ENCODE results near the gene IQGAP1.

Gene IQGAP1

GRCh38 chr15:90442423-90442822 lies 54.4 kb downstream of the IQGAP1 start:
- no peak for DNase-seq

DNA sequence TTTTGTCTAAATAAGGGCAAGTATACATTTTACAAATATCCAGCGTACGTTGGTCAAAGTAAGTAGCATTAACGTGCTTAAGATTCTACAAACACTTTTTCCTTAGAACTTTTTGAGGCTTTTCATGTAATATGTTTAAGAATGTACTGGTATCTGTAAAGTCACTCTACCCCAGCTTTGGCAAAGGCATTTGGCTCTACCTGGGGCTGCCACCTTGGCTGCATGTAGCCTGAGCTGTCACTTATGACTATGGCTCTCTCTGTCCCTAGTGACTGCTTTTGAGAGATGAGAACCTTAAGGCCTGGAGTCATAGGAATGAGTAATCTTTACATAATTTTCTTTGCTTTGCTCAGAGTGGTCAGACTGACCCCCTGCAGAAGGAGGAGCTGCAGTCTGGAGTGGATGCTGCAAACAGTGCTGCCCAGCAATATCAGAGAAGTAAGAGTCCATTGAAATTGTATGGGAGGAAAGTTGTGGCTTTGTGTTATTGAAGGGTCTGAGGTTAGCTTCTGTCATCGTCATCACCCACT lies 61.2 kb downstream of the IQGAP1 start:
- no peak for DNase-seq

DNA sequence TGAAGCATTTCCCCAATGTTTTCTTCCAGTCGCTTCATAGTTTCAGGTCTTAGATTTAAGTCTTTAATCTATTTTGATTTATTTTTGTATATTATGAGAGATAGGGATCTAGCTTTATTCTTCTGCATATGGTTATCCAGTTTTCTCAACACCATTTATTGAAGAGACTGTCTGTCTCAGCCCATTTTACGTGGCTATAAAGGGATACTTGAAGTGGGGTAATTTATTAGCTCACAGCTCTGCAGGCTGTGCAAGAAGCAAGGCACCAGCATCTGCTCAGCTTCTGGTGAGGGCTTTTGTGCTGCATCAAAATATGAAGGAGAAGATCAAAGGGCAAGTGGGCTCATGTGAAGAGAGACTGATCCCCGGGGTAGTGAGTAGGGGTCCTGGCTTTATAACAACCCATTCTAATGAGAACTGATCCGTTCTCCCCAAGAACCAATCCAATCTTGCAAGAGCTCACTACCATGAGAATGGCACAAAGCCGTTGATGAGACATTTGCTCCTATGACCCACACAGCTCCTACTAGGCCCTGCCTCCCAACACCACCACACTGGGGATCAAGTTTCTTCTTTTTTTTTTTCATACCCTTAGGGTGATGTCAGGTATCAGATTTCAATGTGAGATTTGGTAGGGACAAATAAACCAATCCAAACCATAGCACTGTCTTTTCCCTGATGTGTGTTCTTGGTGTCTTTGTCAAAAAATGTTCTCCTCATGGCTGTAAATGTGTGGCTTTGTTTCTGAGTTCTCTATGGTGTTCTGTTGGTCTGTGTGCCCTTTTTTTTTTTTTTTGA lies 63.2 kb downstream of the IQGAP1 start:
- DNase-seq: peak; percentile 17

DNA sequence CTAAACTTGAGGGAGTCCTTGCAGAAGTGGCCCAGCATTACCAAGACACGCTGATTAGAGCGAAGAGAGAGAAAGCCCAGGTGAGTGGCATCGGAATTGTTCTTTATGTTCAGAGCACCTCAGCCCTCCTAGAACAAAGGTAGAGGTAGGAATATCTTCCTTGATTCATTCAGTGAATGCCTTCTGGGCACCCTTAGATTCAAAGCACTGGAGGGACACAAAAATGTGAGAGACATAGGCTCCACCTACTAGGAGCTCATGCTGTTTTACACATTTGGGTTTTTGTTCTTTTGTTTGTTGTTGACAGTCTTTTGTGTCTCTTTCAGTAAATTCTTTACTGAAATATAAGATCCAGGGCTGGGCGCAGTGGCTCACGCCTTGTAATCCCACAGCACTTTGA lies 68.2 kb downstream of the IQGAP1 start:
- no peak for DNase-seq

- no peak for DNase-seq
Measured at GRCh38 chr15:90458061-90458460, 70.0 kb downstream of the IQGAP1 start.

DNA sequence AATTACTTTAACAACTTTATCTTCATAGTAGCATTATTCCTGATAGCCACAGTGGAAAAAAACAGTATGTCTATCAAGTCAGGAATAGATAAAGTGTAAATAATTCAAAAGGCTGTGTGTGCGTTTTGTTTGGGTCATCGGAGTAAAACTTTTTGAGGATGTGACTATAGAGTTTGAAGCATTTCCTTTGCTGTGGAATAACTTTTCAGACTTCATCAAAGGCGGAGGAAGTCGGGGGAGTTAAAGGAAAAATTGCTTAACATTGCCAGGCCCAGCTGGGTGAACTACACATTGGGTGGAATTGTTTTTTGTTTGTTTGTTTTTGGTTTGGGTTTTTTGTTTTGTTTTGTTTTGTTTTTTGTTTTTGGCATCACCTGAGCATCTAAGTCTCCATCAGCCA lies 71.3 kb downstream of the IQGAP1 start:
- DNase-seq: no peak

DNA sequence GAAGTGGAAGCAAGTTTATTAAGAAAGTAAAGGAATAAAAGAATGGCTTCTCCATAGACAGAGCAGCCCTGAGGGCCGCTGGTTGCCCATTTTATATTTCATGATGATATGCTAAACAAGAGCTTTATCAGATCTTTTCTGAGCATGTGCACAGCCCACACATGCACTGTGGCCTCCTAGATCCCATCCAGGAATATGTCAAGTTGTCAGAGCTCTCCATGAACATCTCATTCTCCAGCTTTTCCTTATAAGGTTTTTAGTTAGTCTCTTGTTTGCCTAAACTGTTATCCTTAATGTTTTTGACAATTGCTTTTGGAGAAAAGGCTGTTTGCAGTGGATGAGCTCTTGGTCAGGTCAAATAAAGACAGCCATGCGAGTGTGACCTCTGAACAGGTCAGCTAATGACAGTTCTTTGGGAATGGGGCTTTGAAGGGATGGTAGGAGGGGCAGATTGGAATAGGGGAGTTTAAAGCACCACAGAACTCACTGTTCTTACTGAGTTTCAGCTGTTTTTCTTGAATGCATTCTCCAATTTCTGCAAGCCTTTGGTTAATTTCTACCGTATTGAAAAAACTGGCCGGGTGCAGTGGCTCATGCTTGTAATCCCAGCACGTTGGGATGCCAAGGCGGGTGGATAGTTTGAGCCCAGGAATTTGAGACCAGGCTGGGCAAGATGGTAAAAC lies 72.2 kb downstream of the IQGAP1 start:
- no peak for DNase-seq

- DNase-seq: no peak
Measured at GRCh38 chr15:90463381-90463780, 75.3 kb downstream of the IQGAP1 start.

GRCh38 chr15:90465140-90465929 lies 77.3 kb downstream of the IQGAP1 start:
- no peak for DNase-seq

- no peak for DNase-seq
Measured at GRCh38 chr15:90465930-90466567, 78.0 kb downstream of the IQGAP1 start.

DNA sequence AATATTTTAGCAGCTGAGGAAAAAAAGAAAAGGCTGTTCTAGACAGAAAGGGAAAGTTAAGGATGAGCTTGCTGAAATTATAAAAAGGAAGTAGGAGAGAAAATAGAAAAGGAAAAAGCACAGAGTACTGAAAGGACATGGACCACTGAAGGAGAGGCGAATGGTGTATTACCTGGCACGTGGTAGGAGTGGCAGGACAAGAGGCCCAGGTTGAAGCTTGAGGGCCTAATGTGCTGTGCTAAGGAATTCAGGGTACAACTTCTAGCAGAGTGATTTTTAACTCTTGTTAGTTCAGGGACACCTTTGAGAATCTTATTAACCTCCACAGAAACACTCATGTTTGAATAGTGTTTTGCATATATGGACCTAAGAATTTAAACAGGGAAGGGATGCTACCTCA lies 81.7 kb downstream of the IQGAP1 start:
- no peak for DNase-seq

- no peak for DNase-seq
Measured at GRCh38 chr15:90470453-90470852, 82.4 kb downstream of the IQGAP1 start.

DNA sequence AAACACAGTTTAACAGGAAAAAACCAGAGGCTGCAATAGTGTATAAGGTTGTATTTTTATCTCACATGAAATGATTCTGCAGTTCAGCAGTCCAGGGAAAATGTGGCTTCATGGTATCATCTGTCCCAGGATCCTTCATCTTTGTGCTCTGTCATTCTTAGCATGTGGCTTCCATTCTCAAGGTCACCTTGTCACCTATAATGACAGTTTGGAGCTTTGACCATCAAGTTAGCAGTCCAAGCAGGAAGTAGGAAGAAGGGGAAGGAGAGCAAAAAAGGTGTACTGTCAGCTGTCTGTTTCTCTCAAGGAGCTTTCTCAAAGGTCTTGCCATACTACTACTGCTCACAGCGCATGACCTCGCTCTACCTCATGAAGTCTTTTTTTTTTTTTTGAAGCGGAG lies 83.1 kb downstream of the IQGAP1 start:
- DNase-seq: no peak

DNA sequence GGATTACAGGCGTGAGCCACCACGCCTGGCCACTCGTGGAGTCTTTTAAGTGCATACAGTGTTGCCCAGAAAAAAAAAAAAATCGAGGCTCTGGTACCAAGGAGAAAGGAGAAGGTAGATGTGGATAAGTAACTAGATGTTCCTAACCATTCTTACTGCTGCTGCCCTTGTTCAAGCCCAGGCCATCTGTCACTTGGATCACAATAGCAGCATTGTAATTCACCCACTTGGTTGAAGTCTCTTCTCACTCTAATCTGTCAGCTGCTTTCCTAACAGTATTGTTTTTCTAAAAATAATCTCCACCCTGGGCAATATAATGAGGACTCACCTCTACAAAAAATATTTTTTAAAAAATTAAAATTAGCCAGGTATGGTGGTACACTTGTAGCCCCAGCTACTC lies 83.7 kb downstream of the IQGAP1 start:
- no peak for DNase-seq

DNA sequence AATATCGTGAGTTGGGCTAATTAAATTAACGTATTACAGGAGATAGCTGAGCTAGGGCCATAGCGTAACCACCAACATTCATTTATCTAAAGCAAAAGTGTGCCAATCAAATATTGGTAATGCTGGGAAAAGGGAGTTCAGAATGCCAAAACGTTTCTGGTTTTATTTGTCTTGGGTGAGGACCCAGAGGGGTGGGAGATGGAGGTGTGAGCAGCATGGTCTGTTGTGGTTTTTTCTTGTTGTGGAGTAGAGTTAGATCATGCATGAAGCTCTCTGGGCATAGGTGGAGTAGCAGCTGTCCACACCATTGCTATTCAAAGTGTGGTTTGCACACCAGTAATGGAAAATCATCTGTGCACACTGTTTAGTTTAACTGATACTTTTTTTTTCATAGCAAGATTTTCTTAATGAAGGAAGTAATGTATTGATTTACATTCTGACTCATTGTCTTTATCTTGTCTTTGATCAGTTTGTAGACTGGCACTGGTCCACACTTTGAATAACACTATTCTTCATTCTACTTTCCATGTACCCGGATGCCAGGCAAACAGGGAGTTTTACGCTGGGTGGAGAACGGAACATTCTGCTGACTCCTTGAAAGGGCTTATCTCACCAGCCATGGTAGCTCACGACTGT lies 90.9 kb downstream of the IQGAP1 start:
- DNase-seq: no peak

DNA sequence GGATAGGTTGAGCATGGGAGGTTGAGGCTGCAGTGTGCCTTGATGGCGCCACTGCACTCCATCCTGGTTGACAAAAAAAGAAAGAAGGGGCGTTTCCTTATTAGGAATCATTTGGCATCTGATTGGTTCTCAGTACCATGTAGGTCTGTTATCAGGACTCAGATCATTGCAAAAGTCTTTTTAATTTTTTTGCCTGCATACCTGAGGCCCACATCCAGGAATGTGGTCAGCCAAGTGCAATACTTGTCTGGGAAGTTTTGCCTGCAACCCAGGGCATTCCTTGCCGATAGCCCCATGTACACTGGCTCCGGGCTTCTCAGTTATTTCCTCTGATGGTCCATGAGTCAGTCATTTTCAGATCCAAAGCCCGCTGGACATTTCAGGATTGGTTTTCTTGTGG lies 91.6 kb downstream of the IQGAP1 start:
- no peak for DNase-seq

GRCh38 chr15:90481023-90481422 lies 93.0 kb downstream of the IQGAP1 start:
- DNase-seq: no peak

DNA sequence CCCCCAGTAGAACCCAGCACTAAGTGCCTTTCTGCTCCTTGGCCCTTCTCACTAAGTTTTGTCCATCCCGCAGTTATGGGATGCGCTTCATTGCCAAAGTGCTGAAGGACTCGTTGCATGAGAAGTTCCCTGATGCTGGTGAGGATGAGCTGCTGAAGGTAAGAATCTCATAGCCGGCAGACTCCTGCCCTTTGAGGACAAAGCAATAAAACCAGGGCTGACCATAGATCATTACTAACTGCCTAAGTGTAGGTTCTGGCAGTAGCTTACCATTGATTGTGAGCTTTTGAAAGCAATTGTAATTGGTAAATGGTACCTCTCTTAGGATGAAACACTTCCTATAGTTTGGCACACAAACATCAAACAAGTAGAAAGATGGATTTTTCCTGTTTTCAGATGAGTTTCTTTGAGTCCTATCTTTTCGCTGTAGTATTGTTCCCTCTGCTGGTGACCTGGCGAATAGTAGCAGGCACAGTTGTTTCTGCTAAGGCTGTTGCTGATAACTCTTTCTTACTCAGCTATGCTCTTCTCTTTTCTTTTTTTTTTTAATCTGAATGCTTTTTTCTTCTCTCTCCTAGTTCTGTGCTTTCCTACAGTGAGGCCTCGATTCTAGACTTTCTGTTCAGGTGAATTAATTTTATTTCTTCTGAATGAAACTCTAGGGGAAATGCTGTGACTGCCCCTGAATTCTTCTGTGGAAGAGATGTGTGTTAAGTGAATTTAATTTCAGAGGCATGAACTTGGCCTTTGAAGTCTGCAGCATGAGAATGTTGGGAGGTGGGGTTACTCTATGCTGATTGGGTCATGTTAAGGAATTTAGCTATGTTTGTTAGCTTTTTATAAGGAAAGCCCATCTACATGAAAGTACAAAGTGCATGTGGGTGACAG lies 94.3 kb downstream of the IQGAP1 start:
- peak; percentile 25 for DNase-seq

DNA sequence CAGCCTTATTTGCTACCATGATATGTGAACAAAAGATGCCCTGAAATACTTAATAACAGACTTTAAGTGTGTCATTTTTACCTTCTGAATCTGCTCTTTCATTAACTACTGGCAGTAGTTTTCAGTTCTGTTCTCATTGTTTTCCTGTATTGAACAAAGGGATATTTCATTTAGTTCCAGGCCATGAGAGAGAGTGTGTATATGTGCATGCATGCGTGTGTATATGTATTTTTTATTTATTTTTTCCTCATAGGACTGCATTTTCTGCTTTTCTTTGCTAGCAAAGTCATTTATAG lies 94.9 kb downstream of the IQGAP1 start:
- DNase-seq: no peak

- no peak for DNase-seq
Measured at GRCh38 chr15:90483637-90484036, 95.6 kb downstream of the IQGAP1 start.

DNA sequence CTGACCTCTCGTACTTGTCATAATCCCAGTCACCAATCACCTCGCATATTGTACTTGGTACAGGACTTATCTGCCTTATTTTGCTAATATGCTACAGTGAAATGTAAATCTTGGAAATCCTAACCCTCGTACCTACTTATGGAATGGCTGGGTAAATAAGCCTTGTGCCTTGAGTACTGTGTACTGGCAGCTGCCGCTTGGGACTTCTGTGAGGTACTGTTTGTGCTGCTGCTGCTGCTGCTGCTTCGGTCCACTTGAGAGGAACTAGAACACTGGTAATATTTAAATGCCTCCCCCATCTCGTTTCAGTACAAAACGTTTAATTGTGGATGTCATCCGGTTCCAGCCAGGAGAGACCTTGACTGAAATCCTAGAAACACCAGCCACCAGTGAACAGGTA lies 99.1 kb downstream of the IQGAP1 start:
- no peak for DNase-seq

GRCh38 chr15:90489514-90489913 lies 101.5 kb downstream of the IQGAP1 start:
- no peak for DNase-seq

Data from NCI-H1105 treated with DMSO at 0.1 percent for 48 hours (cell line).